Measurements from ENCODE around the gene APOL5.

DNA sequence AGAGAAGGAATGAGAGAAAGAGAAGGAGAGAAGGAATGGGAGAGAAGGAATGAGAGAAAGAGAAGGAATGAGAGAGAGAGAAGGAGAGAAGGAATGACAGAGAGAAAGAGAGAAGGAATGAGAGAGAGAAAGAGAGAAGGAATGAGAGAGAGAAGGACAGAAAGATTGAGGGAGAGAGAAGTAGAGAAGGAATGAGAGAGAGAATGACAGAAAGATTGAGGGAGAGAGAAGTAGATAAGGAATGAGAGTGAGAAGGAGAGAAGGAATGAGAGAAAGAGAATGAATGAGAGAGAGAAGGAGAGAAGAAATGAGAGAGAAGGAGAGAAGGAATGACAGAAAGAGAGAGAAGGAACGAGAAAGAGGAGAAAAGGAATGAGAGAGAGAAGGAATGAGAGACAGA, 34.1 kb upstream of the APOL5 start:
- TF ChIP-seq, protein P1, sequence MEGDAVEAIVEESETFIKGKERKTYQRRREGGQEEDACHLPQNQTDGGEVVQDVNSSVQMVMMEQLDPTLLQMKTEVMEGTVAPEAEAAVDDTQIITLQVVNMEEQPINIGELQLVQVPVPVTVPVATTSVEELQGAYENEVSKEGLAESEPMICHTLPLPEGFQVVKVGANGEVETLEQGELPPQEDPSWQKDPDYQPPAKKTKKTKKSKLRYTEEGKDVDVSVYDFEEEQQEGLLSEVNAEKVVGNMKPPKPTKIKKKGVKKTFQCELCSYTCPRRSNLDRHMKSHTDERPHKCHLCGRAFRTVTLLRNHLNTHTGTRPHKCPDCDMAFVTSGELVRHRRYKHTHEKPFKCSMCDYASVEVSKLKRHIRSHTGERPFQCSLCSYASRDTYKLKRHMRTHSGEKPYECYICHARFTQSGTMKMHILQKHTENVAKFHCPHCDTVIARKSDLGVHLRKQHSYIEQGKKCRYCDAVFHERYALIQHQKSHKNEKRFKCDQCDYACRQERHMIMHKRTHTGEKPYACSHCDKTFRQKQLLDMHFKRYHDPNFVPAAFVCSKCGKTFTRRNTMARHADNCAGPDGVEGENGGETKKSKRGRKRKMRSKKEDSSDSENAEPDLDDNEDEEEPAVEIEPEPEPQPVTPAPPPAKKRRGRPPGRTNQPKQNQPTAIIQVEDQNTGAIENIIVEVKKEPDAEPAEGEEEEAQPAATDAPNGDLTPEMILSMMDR (conservative IDR thresholded peaks at IDR 0.05 in 1 of 2, IDR thresholded peaks at IDR 0.05 in 1 of 2; ENCODE audit: low read depth in 1 of 2, low read length in 2 of 2), result no peak
- no peak for TF ChIP-seq EZH2 (IDR thresholded peaks at IDR 0.05; ENCODE audit: low read length, missing control alignments)
